CD4-positive, alpha-beta T cell treated with Interleukin-15 for 4 hours (primary cell): ENCODE measurements around the gene ANKRD13C.
A peak's percentile ranks its signal among the peaks of the same experiment; 100 is the strongest.

Experiments
- DNase-seq: peaks from one replicate; pipeline ENCODE4 v3.0.0-alpha.2; 2020; ENCODE audit warnings: low spot score

Gene ANKRD13C

GRCh38 chr1:70295749-70296148, 58.8 kb downstream of the ANKRD13C start:
- no peak for DNase-seq

GRCh38 chr1:70293186-70293843, 61.2 kb downstream of the ANKRD13C start:
- DNase-seq = no peak

- no peak for DNase-seq
Observed at GRCh38 chr1:70290218-70290617, 64.3 kb downstream of the ANKRD13C start.

DNA sequence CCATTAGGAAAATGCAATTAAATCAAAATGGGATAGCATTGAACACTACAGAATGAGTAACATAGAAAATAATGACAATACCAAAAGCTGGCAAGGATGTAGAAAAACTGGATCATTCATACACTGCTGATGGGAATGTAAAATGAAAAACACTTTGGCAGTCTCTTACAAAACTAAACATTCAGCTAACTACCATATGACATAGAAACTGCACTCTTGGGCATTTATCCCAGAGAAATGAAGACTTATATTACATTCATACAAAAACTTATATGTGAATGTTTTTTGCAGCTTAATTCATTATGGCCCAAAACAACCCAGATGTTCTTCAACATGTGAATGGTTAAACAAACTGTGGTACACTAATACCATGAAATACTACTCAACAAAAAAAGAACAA, 66.4 kb downstream of the ANKRD13C start:
- no peak for DNase-seq

DNA sequence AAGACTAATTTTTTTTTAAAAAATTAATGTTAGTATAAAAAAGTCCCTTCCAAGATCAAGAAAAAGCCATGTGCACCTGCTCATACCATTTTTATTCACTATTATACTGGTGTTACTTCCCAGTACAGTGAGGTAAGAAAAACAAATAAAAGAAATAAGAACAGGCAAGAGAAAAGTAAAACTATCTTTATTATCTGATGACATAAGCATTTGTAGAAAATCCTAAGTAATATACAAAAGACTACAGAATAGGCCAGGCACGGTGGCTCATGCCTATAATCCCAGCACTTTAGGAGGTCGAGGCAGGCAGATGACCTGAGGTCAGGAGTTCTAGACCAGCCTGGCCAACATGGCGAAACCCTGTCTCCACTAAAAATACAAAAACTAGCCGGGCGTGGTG, 68.1 kb downstream of the ANKRD13C start:
- DNase-seq = no peak

GRCh38 chr1:70284366-70284765, 70.2 kb downstream of the ANKRD13C start:
- no peak for DNase-seq

- no peak for DNase-seq
Observed at GRCh38 chr1:70278710-70279109, 75.8 kb downstream of the ANKRD13C start.

DNA sequence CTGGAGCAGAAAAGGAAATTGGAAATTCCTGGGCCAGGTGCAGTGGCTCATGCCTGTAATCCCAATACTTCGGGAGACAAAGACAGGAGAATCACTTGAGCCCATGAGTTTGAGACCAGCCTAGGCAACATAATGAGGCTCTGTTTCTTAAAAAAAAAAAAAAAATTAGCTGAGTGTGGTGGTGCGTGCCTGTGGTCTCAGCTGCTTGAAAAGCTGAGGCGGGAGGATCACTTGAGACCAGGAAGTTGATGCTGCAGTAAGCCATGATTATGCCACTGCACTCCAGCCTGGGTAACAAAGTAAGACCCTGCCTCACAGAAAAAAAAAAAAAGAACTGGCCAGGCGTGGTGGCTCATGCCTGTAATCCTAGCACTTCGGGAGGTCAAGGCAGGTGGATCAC, 76.6 kb downstream of the ANKRD13C start:
- DNase-seq = no peak

DNA sequence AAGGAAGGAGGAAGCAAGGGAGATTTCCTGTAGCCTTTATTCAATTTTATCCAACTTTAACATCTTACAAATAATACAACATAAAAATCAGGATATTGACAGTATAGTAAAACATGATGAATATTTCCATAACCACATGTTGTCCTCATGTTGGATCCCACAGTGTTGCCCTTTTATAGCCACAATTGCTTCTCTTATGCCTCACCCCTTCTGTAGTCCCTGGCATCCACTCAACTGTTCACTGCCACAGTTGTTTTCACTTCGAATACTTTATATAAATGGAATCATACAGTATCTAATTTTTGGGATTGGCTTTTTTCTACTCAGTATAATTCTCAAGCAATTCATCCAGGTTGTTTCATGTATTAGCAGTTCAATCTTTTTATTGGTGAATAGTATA, 88.6 kb downstream of the ANKRD13C start:
- no peak for DNase-seq

GRCh38 chr1:70264839-70265238, 89.7 kb downstream of the ANKRD13C start:
- no peak for DNase-seq

- no peak for DNase-seq
Observed at GRCh38 chr1:70256664-70257063, 97.9 kb downstream of the ANKRD13C start.

GRCh38 chr1:70248729-70249128, 105.8 kb downstream of the ANKRD13C start:
- DNase-seq = no peak

DNA sequence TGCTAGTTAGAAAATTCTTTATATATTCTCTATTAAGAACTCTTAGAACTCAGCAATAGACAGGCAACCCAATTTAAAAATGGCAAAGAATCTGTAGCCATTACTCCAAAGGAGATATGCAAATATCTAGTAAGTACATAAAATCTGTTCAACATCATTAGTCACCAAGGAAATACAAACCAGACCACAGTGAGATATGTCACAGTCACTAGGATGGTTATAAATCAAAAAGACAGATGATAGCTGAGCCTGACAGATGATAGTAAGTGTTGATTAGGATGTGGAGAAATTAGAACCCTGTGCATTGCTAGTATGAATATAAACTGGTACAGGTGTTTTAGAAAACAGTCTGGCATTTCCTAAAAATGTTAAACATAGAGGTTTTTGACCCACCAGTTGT, 106.8 kb downstream of the ANKRD13C start:
- DNase-seq = no peak

DNA sequence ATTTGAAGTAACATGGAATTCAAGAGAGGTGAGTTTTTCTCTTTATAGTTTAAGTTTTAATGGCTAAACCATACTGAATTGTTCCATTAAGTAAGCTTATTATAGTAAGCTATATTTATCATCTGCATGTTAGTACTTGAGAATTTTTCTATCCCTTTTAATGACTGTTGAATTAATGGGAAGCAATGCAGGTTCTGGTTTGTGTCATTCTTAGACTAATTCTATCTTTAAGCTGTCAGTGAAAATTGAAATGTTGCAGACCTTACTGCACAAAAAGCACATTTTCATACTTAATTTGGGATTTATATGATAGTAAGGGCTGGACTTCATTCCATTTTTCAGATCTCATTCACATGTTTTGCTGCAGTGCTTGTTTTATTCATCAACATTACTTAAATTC, 107.4 kb downstream of the ANKRD13C start:
- DNase-seq = no peak

GRCh38 chr1:70239940-70240339, 114.6 kb downstream of the ANKRD13C start:
- no peak for DNase-seq

- no peak for DNase-seq
Observed at GRCh38 chr1:70234733-70235132, 119.8 kb downstream of the ANKRD13C start.

DNA sequence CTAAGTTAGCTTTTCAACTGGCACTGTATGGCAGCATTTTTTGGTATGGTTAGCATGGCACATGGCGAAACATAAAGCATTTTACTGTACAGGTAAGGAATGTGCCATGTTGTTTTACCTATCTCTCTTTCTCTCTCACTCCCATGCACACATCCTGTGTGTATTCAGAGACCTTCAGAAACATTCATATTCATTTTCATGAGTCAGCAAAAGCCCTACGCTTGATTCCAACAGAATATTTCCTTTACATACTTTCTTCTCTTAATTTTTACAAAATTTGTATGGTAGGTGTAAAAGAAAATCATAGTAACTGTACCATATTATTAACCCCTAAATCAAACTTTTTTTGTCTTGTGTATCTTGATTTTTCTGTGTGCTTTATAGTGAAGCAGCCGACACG, 123.0 kb downstream of the ANKRD13C start:
- no peak for DNase-seq

- no peak for DNase-seq
Observed at GRCh38 chr1:70228670-70229069, 125.9 kb downstream of the ANKRD13C start.

DNA sequence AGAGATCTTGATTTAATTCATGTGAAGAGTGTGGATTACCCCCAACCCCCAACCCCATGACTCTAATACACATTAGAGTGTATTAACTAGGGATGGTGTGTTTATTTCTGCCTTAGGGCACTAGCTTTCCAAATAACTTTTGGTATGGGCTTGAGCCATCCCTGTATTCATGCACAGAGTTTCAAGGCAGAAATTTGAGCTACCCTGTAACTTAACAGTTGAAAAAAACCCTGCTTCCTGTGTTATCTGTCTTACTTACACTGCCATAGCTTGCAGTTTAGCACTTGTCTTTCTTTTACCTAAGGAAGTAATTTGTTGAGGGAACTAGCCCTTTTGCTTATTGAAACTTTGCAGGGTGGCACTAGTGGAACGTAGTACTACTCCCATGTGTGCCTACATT, 127.1 kb downstream of the ANKRD13C start:
- peak; percentile 2 for DNase-seq

DNA sequence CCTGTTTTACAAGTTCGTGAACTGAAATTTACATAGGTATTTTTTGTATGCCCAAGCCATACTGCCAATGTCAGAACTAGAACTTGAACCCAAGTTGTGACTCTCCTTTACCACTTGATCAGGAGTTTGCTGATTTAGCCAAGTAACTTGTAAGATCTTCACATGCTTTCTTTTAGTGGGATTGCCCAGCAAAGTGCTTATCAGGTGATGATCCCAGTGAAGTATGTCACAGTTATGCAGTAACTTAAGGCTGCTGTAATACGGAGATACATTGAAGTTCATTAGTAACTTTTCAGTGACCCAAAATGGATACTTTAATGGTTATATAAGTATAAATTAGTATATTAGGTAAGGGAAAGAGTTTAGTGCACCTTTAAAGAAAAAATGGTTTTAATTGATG, 129.6 kb downstream of the ANKRD13C start:
- DNase-seq = no peak

GRCh38 chr1:70222716-70223235, 131.7 kb downstream of the ANKRD13C start:
- no peak for DNase-seq

DNA sequence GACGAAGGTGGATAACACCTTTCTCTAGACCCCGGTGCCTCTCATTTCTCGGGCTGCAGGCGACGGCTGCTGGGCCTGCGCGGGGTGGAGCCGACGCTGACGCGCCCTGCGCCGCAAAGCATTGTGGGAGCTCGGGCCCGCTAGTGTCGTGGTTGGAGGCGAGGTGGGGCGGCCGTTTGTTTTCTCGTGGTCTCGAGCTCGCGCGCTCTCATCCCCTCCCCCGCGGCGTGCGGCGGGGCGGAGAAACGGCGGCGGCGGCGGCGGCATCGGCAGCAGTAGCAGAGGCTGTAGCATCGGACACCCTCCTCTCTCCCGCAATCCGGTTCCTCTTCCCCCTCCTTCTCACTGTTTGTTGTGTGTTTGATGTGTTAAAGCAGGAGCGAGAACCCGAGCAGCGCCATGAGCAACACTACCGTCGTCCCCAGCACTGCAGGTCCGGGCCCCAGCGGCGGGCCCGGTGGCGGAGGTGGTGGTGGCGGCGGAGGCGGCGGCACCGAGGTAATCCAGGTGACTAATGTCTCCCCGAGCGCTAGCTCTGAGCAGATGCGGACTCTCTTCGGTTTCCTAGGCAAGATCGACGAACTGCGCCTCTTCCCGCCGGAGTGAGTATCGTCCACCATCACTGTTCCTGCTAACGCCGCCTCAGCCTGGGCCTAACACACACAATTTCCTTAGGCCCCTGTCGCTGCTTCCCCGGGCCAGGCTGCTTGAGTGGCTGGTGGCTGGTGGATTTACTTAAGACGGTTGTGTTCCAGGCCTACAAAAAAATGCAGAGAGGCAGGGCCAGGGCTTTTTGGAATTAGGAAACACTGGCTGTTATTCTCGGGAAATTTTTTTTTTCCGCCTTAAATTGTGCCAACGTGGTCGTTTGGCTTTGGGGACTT, 133.0 kb downstream of the ANKRD13C start, which contains the start of gene SRSF11:
Gene SRSF11, plus strand, starts transcription at position 143 of the 884 bp plus-strand sequence. Its CDS starts 257 bp downstream, at position 400.
- peak; percentile 96 for DNase-seq
